NCI-H2107 (cell line): ENCODE data around the gene ARL5A.
A peak's percentile ranks its signal among the peaks of the same experiment; 100 is the strongest.

Source experiments
- DNase-seq: peaks from one replicate; lab custom pipeline; 2025; lab: John Stamatoyannopoulos, UW

Gene ARL5A

DNA sequence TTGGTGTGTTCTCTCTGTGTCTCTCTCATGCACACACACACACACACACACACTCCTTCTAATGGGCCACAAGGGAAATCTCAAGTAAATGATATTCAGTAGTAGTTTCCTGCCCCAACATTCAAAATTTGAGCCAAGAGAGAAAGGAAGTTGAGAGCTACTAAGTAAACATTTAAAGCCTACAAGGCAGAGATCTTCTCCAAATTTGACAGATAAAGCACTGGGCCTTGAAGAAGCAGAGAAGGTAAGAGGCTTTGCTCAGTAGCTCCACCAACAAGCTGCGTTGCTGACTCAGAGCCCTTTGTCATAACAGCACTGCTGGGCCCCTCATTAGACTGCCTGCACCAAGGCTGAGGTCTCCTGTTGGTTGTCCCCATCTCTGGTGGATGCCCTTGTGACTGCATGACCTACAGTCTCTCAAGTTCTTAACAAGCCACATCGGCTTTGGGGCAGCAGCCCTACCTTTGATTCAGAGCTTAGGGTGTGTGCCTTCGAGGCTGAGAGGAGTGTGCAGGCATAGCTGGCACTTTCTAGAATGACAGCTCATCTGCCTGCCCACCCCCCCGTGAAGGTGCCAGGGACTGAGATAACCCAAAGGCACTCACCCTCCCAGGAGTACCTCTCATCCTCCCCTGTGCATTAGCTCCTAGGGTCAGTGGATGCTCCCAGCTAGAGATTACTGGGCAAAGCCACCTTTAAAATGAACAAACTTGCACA is 61.6 kb downstream of the ARL5A start:
- DNase-seq: no peak

DNA sequence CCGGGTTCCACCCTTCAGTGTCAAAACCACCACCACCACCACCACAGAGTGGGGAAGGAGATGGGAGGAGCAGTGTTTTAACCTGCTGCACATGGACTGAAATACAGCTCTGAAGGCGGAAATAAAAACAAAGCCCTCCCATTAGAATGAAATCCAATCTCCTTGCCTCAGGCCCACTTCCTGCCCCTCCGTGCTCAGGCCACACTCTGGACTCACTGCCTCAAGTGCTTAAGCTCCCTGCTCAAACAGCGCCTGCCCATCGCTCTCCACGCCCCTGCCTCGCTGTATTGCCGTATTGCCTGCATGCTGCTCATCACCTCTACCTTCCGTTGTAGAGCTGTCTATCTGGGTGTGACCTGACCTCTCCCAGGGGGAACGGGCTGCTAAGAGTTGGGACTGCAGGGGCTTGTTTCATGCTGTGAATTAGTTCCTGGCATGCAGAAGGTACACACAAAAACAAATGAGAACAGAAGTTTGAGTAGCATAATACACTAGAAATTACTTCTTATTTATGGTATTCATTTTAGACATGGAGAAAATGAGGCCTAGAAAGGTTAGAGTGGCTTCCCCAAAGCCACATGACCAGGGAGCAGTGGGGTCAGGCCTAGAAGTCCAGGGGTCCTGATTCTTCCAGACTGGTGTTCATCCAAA is 62.3 kb downstream of the ARL5A start:
- no peak for DNase-seq

DNA sequence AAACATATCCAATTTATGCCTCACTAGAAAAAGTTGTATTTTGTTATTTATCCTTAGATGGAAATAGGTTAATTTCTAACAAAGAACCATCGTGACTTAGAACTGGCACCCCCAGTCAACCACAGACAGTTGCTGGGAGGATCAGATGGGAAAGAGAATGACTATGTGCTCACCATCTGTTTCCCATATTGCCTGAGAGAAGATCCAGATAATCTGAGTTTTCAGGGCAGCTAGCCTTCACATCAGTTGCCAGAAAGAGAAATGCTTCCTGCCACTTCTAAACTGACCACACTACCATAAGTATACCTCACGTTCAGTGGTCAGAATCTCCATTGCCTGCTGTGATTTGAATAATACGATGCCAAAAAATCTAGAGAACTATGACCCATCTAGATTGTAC is 65.5 kb downstream of the ARL5A start:
- DNase-seq: no peak

DNA sequence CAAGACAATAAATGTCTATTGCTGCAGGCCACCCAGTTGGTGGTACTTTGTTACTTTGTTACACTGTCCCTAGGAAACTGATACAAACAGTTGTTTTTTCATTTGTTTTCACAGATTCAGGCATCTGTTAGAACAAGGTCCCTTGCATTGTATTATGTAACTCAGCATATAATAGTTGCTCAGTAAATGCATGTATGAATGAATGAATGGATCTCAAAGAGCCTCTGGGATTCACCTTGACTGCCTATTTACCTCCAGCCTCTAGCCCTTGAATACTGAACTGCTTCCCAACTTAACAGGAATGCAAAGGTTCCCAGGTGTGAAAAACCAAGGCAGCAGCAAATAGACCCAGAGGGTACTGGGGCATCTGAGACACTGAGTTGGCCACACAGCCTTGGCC is 66.5 kb downstream of the ARL5A start:
- no peak for DNase-seq

DNA sequence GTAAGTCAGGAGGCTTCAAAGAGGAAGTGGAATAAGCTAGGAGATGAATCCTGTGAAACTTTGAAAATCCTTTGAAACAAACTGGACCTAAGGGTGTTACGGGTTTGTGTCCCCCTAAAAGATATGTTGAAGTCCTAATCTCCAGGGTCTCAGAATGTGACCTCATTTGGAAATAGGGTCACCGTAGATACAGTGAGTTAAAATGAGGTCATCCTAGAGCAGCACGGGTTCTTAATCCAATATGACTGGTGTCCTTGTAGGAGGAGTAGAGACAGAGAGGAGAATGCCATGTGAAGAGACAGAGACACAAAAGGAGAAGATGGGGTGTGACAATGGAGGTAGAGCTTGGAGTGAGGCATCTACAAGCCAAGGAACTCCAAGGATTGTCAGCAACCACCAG is 67.0 kb downstream of the ARL5A start:
- DNase-seq: no peak

DNA sequence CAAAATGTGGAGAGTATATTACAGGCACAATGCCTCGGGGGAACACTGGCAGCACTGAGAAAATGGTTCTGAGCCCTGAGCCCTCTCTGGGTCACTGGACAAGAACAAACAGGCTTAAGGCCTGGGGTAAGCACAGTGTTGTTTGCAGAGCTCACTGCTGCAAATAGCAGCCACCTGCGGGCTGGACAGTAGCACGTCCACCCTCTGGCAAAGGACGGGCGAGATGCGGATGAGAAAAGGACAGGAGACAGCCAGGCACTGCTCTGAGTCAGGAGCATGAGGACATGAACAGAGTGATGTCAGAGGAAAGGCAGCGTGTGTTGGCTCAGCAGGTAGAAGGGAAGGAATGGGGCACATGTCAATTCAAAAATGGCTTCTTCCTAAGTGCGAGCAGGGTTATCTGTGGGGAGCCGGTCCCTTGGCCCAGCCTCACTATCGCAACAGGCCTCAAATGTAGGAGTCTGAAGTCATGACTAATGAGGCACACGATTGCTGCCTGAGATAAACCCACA is 68.0 kb downstream of the ARL5A start:
- DNase-seq: no peak

DNA sequence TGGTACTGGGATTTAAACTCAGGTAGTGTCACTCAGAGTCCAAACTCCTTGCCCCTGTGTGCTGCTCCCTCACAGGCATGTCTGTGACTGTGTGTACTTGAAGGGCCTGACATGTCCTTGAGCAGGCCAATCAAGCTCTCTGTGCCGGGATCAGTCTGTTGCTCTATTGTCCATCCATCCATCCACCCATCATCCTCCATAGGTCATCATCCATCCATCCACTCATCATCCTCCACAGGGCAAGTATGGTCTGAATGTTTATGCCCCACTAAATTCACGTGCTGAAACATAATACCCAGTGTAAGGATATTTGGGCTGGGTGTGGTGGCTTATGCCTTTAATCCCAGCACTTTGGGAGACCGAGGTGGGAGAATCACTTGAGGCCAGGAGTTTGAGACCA is 69.5 kb downstream of the ARL5A start:
- no peak for DNase-seq

DNA sequence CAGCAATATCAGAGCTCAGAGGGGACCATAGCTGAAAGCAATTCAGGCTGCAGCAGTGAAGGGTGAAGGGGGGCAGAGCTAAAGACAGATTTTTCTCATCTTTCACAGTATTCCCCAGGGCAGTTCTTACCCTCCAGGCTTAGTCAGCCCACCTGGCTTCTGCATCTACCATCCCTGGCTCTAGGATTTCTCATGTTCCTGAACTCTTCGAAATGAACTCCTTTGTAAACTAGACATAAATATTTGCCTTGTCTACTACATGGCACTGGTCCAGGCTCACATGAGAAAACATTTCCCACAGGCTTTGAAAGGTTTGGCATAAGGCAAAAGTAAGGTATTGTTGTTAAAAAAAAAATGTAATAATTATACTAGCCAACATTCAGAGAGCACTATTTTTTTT is 70.4 kb downstream of the ARL5A start:
- DNase-seq: peak; percentile 19

DNA sequence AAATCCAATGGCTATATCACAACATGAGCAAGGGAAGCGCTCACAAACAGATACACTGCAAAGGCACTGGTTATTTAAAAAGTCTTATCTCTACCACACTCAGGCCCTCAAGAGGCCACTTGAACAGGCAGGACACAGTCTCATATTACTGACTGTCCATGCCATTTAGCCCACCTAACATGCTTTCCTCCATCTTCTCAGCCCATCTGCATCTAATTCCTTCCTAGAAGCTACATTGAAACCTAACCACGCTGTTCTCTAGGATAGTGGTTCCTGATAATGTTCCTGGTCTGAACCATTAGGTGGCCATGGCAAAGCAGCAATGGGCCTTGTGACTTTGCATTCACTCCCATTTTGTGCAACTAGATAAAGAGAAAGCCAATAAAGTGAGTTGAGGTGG is 71.4 kb downstream of the ARL5A start:
- DNase-seq: no peak

DNA sequence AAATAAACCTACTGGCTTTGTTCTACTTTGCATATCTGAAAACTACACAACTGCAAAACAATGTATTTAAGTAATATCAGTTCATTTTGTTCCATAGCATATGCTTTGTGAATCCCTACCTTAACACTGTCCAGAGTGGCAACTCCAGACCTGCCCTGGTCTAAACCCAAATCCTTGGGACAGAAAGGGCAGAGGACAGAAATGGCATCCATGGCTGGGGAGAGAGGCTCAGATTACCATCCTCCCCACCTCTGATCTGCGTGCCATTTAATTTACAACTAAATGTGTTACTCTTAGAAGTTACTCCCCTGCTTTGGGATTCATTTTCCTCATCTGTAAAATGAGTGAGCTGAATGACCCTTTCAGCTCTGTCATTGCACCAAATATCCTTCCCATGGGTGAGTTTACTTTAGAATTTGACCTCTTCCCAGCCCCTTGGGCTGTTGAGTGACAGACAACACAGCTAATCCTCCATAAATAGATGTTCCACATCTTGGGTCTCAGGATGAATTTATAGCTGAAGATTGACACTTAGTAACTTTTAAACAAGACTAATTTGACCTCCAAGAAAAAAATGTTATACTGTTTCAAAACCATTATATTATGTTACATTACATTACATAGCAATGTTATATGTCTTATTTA is 73.8 kb downstream of the ARL5A start:
- no peak for DNase-seq

DNA sequence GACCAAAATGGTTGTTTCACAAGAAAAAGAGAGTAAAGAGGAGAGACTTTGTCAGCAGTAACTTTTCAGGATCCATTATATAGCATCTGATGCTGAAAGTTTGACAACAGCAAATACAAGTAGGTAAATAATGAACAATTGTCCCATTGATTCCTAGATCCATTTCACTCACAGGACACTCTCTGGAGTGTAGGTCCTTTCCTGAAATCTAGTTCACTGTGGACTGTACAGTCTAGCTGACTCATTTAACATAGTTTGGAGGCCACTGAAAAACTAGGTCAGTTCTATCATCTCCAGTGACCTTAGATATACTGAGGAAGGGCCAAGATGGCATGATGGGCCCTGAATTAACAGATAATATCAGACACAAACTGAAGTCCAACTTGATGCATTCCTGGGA is 74.7 kb downstream of the ARL5A start:
- DNase-seq: no peak
